Panc1 (cell line): ENCODE measurements around the gene PPP6C. TPM values are rescaled to one million over a fixed set of nuclear protein-coding genes. Genes with fewer than 3 reads are reported as not detected.

Experiments
- ATAC-seq: fragments of 200-7000 bp; cut with Tn5 transposase; 2 replicates; pipeline ENCODE4 v1.9.1; 2020; ENCODE audit warnings: mild to moderate bottlenecking, moderate library complexity
- BruUV-seq: library from RNA; stranded (reverse); fragments of 400-500 nt; replicated peaks from 2 replicates; lab custom pipeline; 2021; lab: Mats Ljungman, UMichigan
- CTCF ChIA-PET: fragments of 300-600 bp; sonication (Branson Sonifier 250); formaldehyde crosslinking; loops from one replicate; lab custom pipeline; 2022; ENCODE audit warnings: antibody characterized with exemption; lab: Charles Lee
- POLR2A ChIA-PET: fragments of 300-600 bp; sonication (Branson Sonifier 250); formaldehyde crosslinking; loops from one replicate; lab custom pipeline; 2022; ENCODE audit warnings: antibody characterized with exemption; lab: Charles Lee
- DNase-seq: peaks from one replicate; pipeline ENCODE4 v3.0.0-alpha.2; 2010; ENCODE audit warnings: low read depth, low spot score
- H3K27ac ChIP-seq: 2 replicates; pipeline ENCODE4 v1.5.1; 2011; ENCODE audit warnings: mild to moderate bottlenecking, low read length, inconsistent platforms
- H3K27me3 ChIP-seq: fragments of 200-500 bp; sonication (Bioruptor generic); 2 replicates; pipeline ENCODE4 v1.6.0; 2014; ENCODE audit warnings: low read length, inconsistent platforms; ENCODE audit not compliant: control insufficient read depth, insufficient read depth
- H3K36me3 ChIP-seq: fragments of 200-500 bp; sonication (Bioruptor generic); 2 replicates; pipeline ENCODE4 v1.5.1; 2014; ENCODE audit warnings: inconsistent platforms, mild to moderate bottlenecking, low read length, moderate library complexity; ENCODE audit not compliant: control insufficient read depth, insufficient read depth
- H3K4me1 ChIP-seq: 2 replicates; pipeline ENCODE4 v1.5.1; 2011; ENCODE audit warnings: inconsistent platforms, mild to moderate bottlenecking, low read length, moderate library complexity; ENCODE audit not compliant: control insufficient read depth, insufficient read depth
- H3K4me3 ChIP-seq, 2 experiments: 2 replicates each; pipeline ENCODE4 v1.5.1; 2011 to 2012; ENCODE audit warnings: low read depth in 2 of 2, low read length in 2 of 2, mild to moderate bottlenecking in 2 of 2, inconsistent platforms in 1 of 2, moderate library complexity in 1 of 2
- H3K9me3 ChIP-seq: fragments of 200-500 bp; sonication (Bioruptor generic); 2 replicates; pipeline ENCODE4 v1.5.1; 2014; ENCODE audit warnings: low read depth, mild to moderate bottlenecking, inconsistent platforms, low read length, moderate library complexity; ENCODE audit not compliant: control insufficient read depth, insufficient read depth
- CTCF ChIP-seq: fragments of 450-650 bp; IDR thresholded peaks from 2 replicates; pipeline ENCODE4 v1.5.1; 2017; ENCODE audit warnings: mild to moderate bottlenecking
- POLR2AphosphoS5 ChIP-seq: IDR thresholded peaks from 2 replicates; pipeline ENCODE4 v1.6.1; 2012; ENCODE audit warnings: mild to moderate bottlenecking, low read depth, low read length, moderate library complexity
- REST ChIP-seq, 2 experiments: IDR thresholded peaks; 2 replicates each; pipeline ENCODE4 v1.6.1; 2011 to 2012; ENCODE audit warnings: low read depth in 2 of 2, control low read depth in 1 of 2, low read length in 1 of 2, mild to moderate bottlenecking in 1 of 2, moderate library complexity in 1 of 2; ENCODE audit not compliant: insufficient read depth in 1 of 2
- SIN3A ChIP-seq: IDR thresholded peaks from 2 replicates; pipeline ENCODE4 v1.6.1; 2012; ENCODE audit warnings: low read depth, mild to moderate bottlenecking, low read length, moderate library complexity, borderline replicate concordance; ENCODE audit not compliant: insufficient read depth
- TCF7L2 ChIP-seq: IDR thresholded peaks from 2 replicates; pipeline ENCODE4 v1.6.1; 2011; ENCODE audit warnings: mild to moderate bottlenecking, low read depth, low read length, inconsistent platforms
- in situ Hi-C: cut with HindIII; loops from 2 replicates; pipeline ENCODE4 v1.10.0; 2016; ENCODE audit warnings: low sequenced_read_pairs, low pct_unique_long_range_greater_than_20kb
- intact Hi-C: fragments of 100-400 bp; cut with micrococcal nuclease; formaldehyde crosslinking; loops from one replicate; pipeline ENCODE4 v1.10.0; 2022; ENCODE audit not compliant: unreplicated experiment
- total RNA-seq: library from RNA; stranded (reverse); gene quantifications from one replicate; pipeline ENCODE4 v1.2.1, GENCODE V29; 2021; ENCODE audit not compliant: unreplicated experiment

PPP6C gene
- total RNA-seq, 1 experiment from 2014 or later: 27.3 TPM

GRCh38 chr9:125190361-125190801 lies 778 bp upstream of the PPP6C start:
- POLR2A ChIA-PET: no interaction called here

GRCh38 chr9:125189011-125189360 lies 617 bp downstream of the PPP6C start:
- ChIA-PET CTCF (no interaction called here), POLR2A (interaction anchor here (0.6 kb wide), 1 partner anchor 309 kb away, joined by 3 read pairs; no protein-coding TSS in a partner anchor)
- Histone ChIP-seq H3K36me3 (peaks cover 4% of the 10 kb centered on the region; the same call in 1 of the 2 replicates), H3K4me1 (no peaks in the 10 kb centered on the region), H3K27ac (peak overlapping the region; percentile 76; the same call in 1 of the 2 replicates), H3K9me3 (no peaks in the 10 kb centered on the region), H3K27me3 (no peaks in the 10 kb centered on the region), H3K4me3 (peak overlapping the region; percentile 89 to 93)
- DNase-seq (no peak), ATAC-seq (peak; percentile 4; the same call in 1 of the 2 replicates)
- BruUV-seq: TSS peak; percentile 92
- intact Hi-C loops: no loop called here
- in situ Hi-C loops: no loop called here
- TF ChIP-seq SIN3A (peak; percentile 35; the same call in 1 of the 2 replicates), REST (IDR thresholded peaks at IDR 0.05; ENCODE audit: insufficient read depth in 1 of 2, low read depth in 2 of 2, low read length in 1 of 2) (no peak)

More at GRCh38 chr9:125190361-125190801, 778 bp upstream of the PPP6C start:
- TF ChIP-seq POLR2AphosphoS5 (no peak), CTCF (no peak), TCF7L2 (no peak), REST (IDR thresholded peaks at IDR 0.05; ENCODE audit: insufficient read depth in 1 of 2, low read depth in 2 of 2, low read length in 1 of 2) (no peak), SIN3A (no peak)
- CTCF ChIA-PET: no interaction called here
- H3K27me3 ChIP-seq: no peaks in the 10 kb centered on the region
- ATAC-seq (no peak), DNase-seq (no peak)
- H3K27ac ChIP-seq: peak overlapping the region; percentile 91
- in situ Hi-C loops (no loop called here), intact Hi-C loops (no loop called here)
- no peaks in the 10 kb centered on the region for H3K4me1 ChIP-seq
- H3K36me3 ChIP-seq: peaks cover 4% of the 10 kb centered on the region; the same call in 1 of the 2 replicates
- H3K4me3 ChIP-seq: peak overlapping the region; percentile 89 to 93
- BruUV-seq: no TSS peak
- H3K9me3 ChIP-seq: no peaks in the 10 kb centered on the region
